ENCODE results near the gene EIF2B1. TPM values are rescaled to one million over a fixed set of nuclear protein-coding genes. Genes with fewer than 3 reads are reported as not detected.

Gene EIF2B1
- total RNA-seq, 4 donors from 2014 or later: 46.0 to 121 (median 92.3) TPM

GRCh38 chr12:123617144-123617543, 16.3 kb downstream of the EIF2B1 start:
- no peaks in the 10 kb centered on the region for H3K4me1 ChIP-seq
- TF ChIP-seq POLR2AphosphoS5 (IDR thresholded peaks at IDR 0.05) (no peak), CTCF (IDR thresholded peaks at IDR 0.05) (no peak), EP300 (IDR thresholded peaks at IDR 0.05; ENCODE audit: low read depth) (no peak), POLR2A (IDR thresholded peaks at IDR 0.05) (no peak)
- no peaks in the 10 kb centered on the region for H3K9me3 ChIP-seq
- 87 to 90% methylated on average over 3 of the region's 3 CpGs for WGBS, 2 donors (ENCODE audit: low coverage in 1 of 2)
- H3K27ac ChIP-seq: no peak overlapping the region
- in situ Hi-C loops (cut with MboI; ENCODE audit: low pct_ligation_motif_present in 1 of 4, low pct_unique_long_range_greater_than_20kb in 1 of 4, low sequenced_read_pairs in 3 of 4): no loop called here
- no peak overlapping the region for H3K4me3 ChIP-seq
- H3K27me3 ChIP-seq: no peaks in the 10 kb centered on the region
- peaks cover 0 to 62% (median 18%) of the 10 kb centered on the region in 4 donors for H3K36me3 ChIP-seq
- DNase-seq: no peak
- intact Hi-C loops (cut with DNase I; ENCODE audit: low total_unique reads): no loop called here

GRCh38 chr12:123614531-123614930, 19.0 kb downstream of the EIF2B1 start:
- in situ Hi-C loops (cut with MboI; ENCODE audit: low pct_ligation_motif_present in 1 of 4, low pct_unique_long_range_greater_than_20kb in 1 of 4, low sequenced_read_pairs in 3 of 4): no loop called here
- Histone ChIP-seq H3K9me3 (no peaks in the 10 kb centered on the region), H3K27ac (no peak overlapping the region), H3K4me1 (no peaks in the 10 kb centered on the region), H3K27me3 (no peaks in the 10 kb centered on the region), H3K4me3 (no peak overlapping the region), H3K36me3 (peaks cover 0 to 67% (median 23%) of the 10 kb centered on the region in 4 donors)
- WGBS, 2 donors (ENCODE audit: low coverage in 1 of 2): 64 to 74% methylated on average over 4 of the region's 4 CpGs
- DNase-seq: no peak
- intact Hi-C loops (cut with DNase I; ENCODE audit: low total_unique reads): no loop called here
- TF ChIP-seq POLR2A (IDR thresholded peaks at IDR 0.05): no peak
- no peak for TF ChIP-seq POLR2AphosphoS5 (IDR thresholded peaks at IDR 0.05)
- no peak for TF ChIP-seq EP300 (IDR thresholded peaks at IDR 0.05; ENCODE audit: low read depth)
- TF ChIP-seq CTCF (IDR thresholded peaks at IDR 0.05): no peak

- no peaks in the 10 kb centered on the region for H3K27me3 ChIP-seq
- no peaks in the 10 kb centered on the region for H3K4me1 ChIP-seq
- no peak overlapping the region for H3K27ac ChIP-seq
- no peak overlapping the region for H3K4me3 ChIP-seq
- WGBS, 2 donors (ENCODE audit: low coverage in 1 of 2): 99% methylated on average over 2 of the region's 2 CpGs; no CpG with 5 or more reads in 1 of the 2 donors
- intact Hi-C loops (cut with DNase I; ENCODE audit: low total_unique reads): no loop called here
- TF ChIP-seq CTCF (IDR thresholded peaks at IDR 0.05) (no peak), EP300 (IDR thresholded peaks at IDR 0.05; ENCODE audit: low read depth) (no peak), POLR2AphosphoS5 (IDR thresholded peaks at IDR 0.05) (no peak), POLR2A (IDR thresholded peaks at IDR 0.05) (no peak)
- no peak for DNase-seq
- H3K9me3 ChIP-seq: no peaks in the 10 kb centered on the region
- H3K36me3 ChIP-seq: peaks cover 0 to 69% (median 25%) of the 10 kb centered on the region in 4 donors
- in situ Hi-C loops (cut with MboI; ENCODE audit: low pct_ligation_motif_present in 1 of 4, low pct_unique_long_range_greater_than_20kb in 1 of 4, low sequenced_read_pairs in 3 of 4): no loop called here
Measured at GRCh38 chr12:123614110-123614509, 19.4 kb downstream of the EIF2B1 start.

- Histone ChIP-seq H3K36me3 (peaks cover 0 to 47% (median 21%) of the 10 kb centered on the region in 4 donors), H3K9me3 (no peaks in the 10 kb centered on the region), H3K4me3 (no peak overlapping the region), H3K27ac (no peak overlapping the region), H3K27me3 (no peaks in the 10 kb centered on the region), H3K4me1 (peaks cover 0 to 11% (median under 1%) of the 10 kb centered on the region in 4 donors)
- intact Hi-C loops (cut with DNase I; ENCODE audit: low total_unique reads) (no loop called here), in situ Hi-C loops (cut with MboI; ENCODE audit: low pct_ligation_motif_present in 1 of 4, low pct_unique_long_range_greater_than_20kb in 1 of 4, low sequenced_read_pairs in 3 of 4) (no loop called here)
- no peak for DNase-seq
- TF ChIP-seq CTCF (IDR thresholded peaks at IDR 0.05) (no peak), POLR2AphosphoS5 (IDR thresholded peaks at IDR 0.05) (peak; percentile 16 to 27 (median 16))
- WGBS, 2 donors (ENCODE audit: low coverage in 1 of 2): 66 to 69% methylated on average over 5 to 8 of the region's 8 CpGs
Measured at GRCh38 chr12:123608182-123608581, 25.3 kb downstream of the EIF2B1 start.

Data from transverse colon (tissue), 4 donors.